H1 (cell line): Measurements from ENCODE around the gene DDR2. TPM values are rescaled to one million over a fixed set of nuclear protein-coding genes. Genes with fewer than 3 reads are reported as not detected.

ENCODE experiments used
- CTCF ChIA-PET: fragments of 300-600 bp; sonication (Branson Sonifier 250); formaldehyde crosslinking; loops from one replicate; lab custom pipeline; 2021; ENCODE audit not compliant: partially characterized antibody; lab: Charles Lee
- POLR2A ChIA-PET: fragments of 300-600 bp; sonication (Branson Sonifier 250); formaldehyde crosslinking; loops from one replicate; lab custom pipeline; 2021; ENCODE audit warnings: inconsistent platforms; ENCODE audit not compliant: partially characterized antibody; lab: Charles Lee
- DNase-seq, 2 experiments: peaks; one replicate each; pipeline versions ENCODE4 v3.0.0 to v3.0.0-alpha.2; 2010 to 2022; ENCODE audit warnings: low spot score in 2 of 2, low read depth in 1 of 2, mixed read lengths in 1 of 2
- FAIRE-seq: peaks from 2 replicates; lab custom pipeline; 2011; peaks lifted over from hg19 to GRCh38; lab: Jason Lieb, UNC
- H2AFZ ChIP-seq: 2 replicates; pipeline ENCODE4 v1.8.1; 2012; ENCODE audit warnings: low read length, inconsistent platforms
- H2AK5ac ChIP-seq: 2 replicates; pipeline ENCODE4 v1.6.1; 2013; ENCODE audit warnings: low read depth, low read length
- H2BK120ac ChIP-seq: replicated peaks from 2 replicates; pipeline ENCODE3; 2013; ENCODE audit warnings: low read depth, low read length, inconsistent platforms
- H2BK12ac ChIP-seq: 2 replicates; pipeline ENCODE4 v1.6.1; 2013; ENCODE audit warnings: low read depth, low read length
- H2BK15ac ChIP-seq: 2 replicates; pipeline ENCODE4 v1.6.1; 2013; ENCODE audit warnings: low read length
- H2BK20ac ChIP-seq: 2 replicates; pipeline ENCODE4 v1.6.1; 2013; ENCODE audit warnings: low read length
- H2BK5ac ChIP-seq: 2 replicates; pipeline ENCODE4 v1.6.1; 2013; ENCODE audit warnings: low read depth, low read length
- H3K14ac ChIP-seq: 2 replicates; pipeline ENCODE4 v1.6.1; 2013; ENCODE audit warnings: inconsistent platforms; ENCODE audit not compliant: insufficient read length
- H3K18ac ChIP-seq: 2 replicates; pipeline ENCODE4 v1.6.1; 2013; ENCODE audit warnings: low read length; ENCODE audit errors: extremely low read depth
- H3K23ac ChIP-seq: 2 replicates; pipeline ENCODE4 v1.6.1; 2013; ENCODE audit warnings: inconsistent platforms; ENCODE audit not compliant: insufficient read length
- H3K23me2 ChIP-seq: 2 replicates; pipeline ENCODE4 v1.6.1; 2013; ENCODE audit warnings: low read depth, low read length
- H3K27ac ChIP-seq: 2 replicates; pipeline ENCODE4 v1.6.1; 2011; ENCODE audit warnings: low read depth, low read length, inconsistent platforms
- H3K27me3 ChIP-seq, 4 experiments: replicated peaks in 1 of 4; 1 replicate in 1 of 4; 2 replicates in 3 of 4; pipeline versions ENCODE4 v1.6.1 to v1.8.1; 2011 to 2013; ENCODE audit warnings: low read length in 3 of 4, mild to moderate bottlenecking in 3 of 4, inconsistent platforms in 2 of 4, mixed read lengths in 2 of 4, moderate library complexity in 1 of 4; ENCODE audit not compliant: control insufficient read depth in 3 of 4, insufficient read depth in 3 of 4; ENCODE audit errors: extremely low read depth in 1 of 4
- H3K36me3 ChIP-seq, 4 experiments: 2 replicates each; pipeline versions ENCODE4 v1.6.1 to v1.8.1; 2011 to 2013; ENCODE audit warnings: mild to moderate bottlenecking in 4 of 4, low read length in 3 of 4, moderate library complexity in 2 of 4, control low read depth in 1 of 4, inconsistent platforms in 1 of 4; ENCODE audit not compliant: insufficient read depth in 4 of 4, control insufficient read depth in 2 of 4
- H3K4ac ChIP-seq: replicated peaks from 2 replicates; pipeline ENCODE3; 2013; ENCODE audit warnings: low read length, low read depth, mixed read lengths, inconsistent platforms; ENCODE audit not compliant: insufficient read length
- H3K4me1 ChIP-seq, 4 experiments: replicated peaks in 1 of 4; 1 replicate in 1 of 4; 2 replicates in 3 of 4; pipeline versions ENCODE4 v1.6.1 to v1.8.1; 2011 to 2013; ENCODE audit warnings: low read length in 3 of 4, inconsistent platforms in 2 of 4, mixed read lengths in 1 of 4; ENCODE audit not compliant: insufficient read depth in 4 of 4, control insufficient read depth in 3 of 4
- H3K4me2 ChIP-seq, 2 experiments: 2 replicates each; pipeline versions ENCODE4 v1.6.1 to v1.8.1; 2011 to 2013; ENCODE audit warnings: low read depth in 2 of 2, low read length in 2 of 2, control low read depth in 1 of 2, inconsistent platforms in 1 of 2, mild to moderate bottlenecking in 1 of 2; ENCODE audit not compliant: insufficient read depth in 1 of 2
- H3K4me3 ChIP-seq, 4 experiments: fragments of 200-600, 300-600 bp in 1 of 4; sonication (generic), shearing (Covaris generic), sonication (Bioruptor Twin) in 1 of 4; 2 replicates each; pipeline versions ENCODE4 v1.5.1 to v1.8.1; 2011 to 2016; ENCODE audit warnings: low read length in 4 of 4, low read depth in 3 of 4, control low read depth in 2 of 4, inconsistent platforms in 2 of 4, mild to moderate bottlenecking in 2 of 4, mixed read lengths in 1 of 4, moderate library complexity in 1 of 4; ENCODE audit not compliant: insufficient read depth in 2 of 4; ENCODE audit errors: extremely low read depth in 1 of 4
- H3K56ac ChIP-seq: replicated peaks from 2 replicates; pipeline ENCODE3; 2013; ENCODE audit warnings: low read depth, mild to moderate bottlenecking, mixed read lengths, low read length, inconsistent platforms; ENCODE audit not compliant: insufficient read length
- H3K79me1 ChIP-seq: 2 replicates; pipeline ENCODE4 v1.6.1; 2013; ENCODE audit warnings: low read depth, low read length, control low read depth
- H3K79me2 ChIP-seq, 2 experiments: 2 replicates each; pipeline versions ENCODE4 v1.6.1 to v1.8.1; 2012 to 2013; ENCODE audit warnings: low read length in 2 of 2, mild to moderate bottlenecking in 2 of 2, inconsistent platforms in 1 of 2; ENCODE audit not compliant: insufficient read depth in 2 of 2, control insufficient read depth in 1 of 2
- H3K9ac ChIP-seq, 4 experiments: replicated peaks in 1 of 4; 1 replicate in 1 of 4; 2 replicates in 3 of 4; pipeline versions ENCODE4 v1.6.1 to v1.8.1; 2011 to 2013; ENCODE audit warnings: low read depth in 3 of 4, low read length in 3 of 4, control low read depth in 2 of 4, mild to moderate bottlenecking in 2 of 4, moderate library complexity in 2 of 4, inconsistent platforms in 1 of 4; ENCODE audit errors: extremely low read depth in 1 of 4
- H3K9me3 ChIP-seq, 2 experiments: 2 replicates each; pipeline versions ENCODE4 v1.6.1 to v1.8.1; 2012 to 2013; ENCODE audit warnings: mild to moderate bottlenecking in 2 of 2, moderate library complexity in 2 of 2, control low read depth in 1 of 2, inconsistent platforms in 1 of 2, low read depth in 1 of 2, low read length in 1 of 2, mixed read lengths in 1 of 2; ENCODE audit not compliant: insufficient read depth in 2 of 2
- H4K20me1 ChIP-seq, 2 experiments: replicated peaks in 1 of 2; 2 replicates each; pipeline versions ENCODE3 to v1.8.1; 2011 to 2013; ENCODE audit warnings: inconsistent platforms in 2 of 2, low read length in 2 of 2, mild to moderate bottlenecking in 1 of 2; ENCODE audit not compliant: insufficient read depth in 2 of 2, control insufficient read depth in 1 of 2
- H4K5ac ChIP-seq: 2 replicates; pipeline ENCODE4 v1.6.1; 2013; ENCODE audit warnings: low read length, low read depth, mixed read lengths, inconsistent platforms; ENCODE audit not compliant: insufficient read length
- H4K8ac ChIP-seq: 2 replicates; pipeline ENCODE4 v1.8.0; 2013; ENCODE audit warnings: mild to moderate bottlenecking, moderate library complexity, low read length, inconsistent platforms; ENCODE audit not compliant: insufficient read depth; ENCODE audit errors: extremely low read depth
- H4K91ac ChIP-seq: replicated peaks from 2 replicates; pipeline ENCODE3; 2013; ENCODE audit warnings: low read length, mixed read lengths, inconsistent platforms; ENCODE audit not compliant: insufficient read length
- ASH2L ChIP-seq: fragments of 200-600, 300-600 bp; sonication (generic); IDR thresholded peaks from one replicate; pipeline ENCODE4 v1.7.1; 2017; ENCODE audit warnings: low read length
- BCL11A ChIP-seq, 2 experiments: IDR thresholded peaks; one replicate each; pipeline ENCODE4 v1.6.1; 2011; ENCODE audit warnings: low read depth in 2 of 2, low read length in 2 of 2, mild to moderate bottlenecking in 2 of 2
- CEBPB ChIP-seq: IDR thresholded peaks from 2 replicates; pipeline ENCODE4 v1.6.1; 2012; ENCODE audit warnings: low read depth, low read length
- CHD2 ChIP-seq: IDR thresholded peaks from 2 replicates; pipeline ENCODE4 v1.6.1; 2012; ENCODE audit warnings: low read length, improper control_type of control experiment
- CTBP2 ChIP-seq: IDR thresholded peaks from 2 replicates; pipeline ENCODE4 v1.7.0; 2011; ENCODE audit warnings: borderline replicate concordance, mild to moderate bottlenecking, moderate library complexity, mixed read lengths, low read length; ENCODE audit not compliant: insufficient read depth, insufficient read length
- EP300 ChIP-seq, 2 experiments: IDR thresholded peaks; 1 replicate in 1 of 2; 2 replicates in 1 of 2; pipeline ENCODE4 v1.6.1; 2011 to 2012; ENCODE audit warnings: low read depth in 2 of 2, low read length in 2 of 2, mild to moderate bottlenecking in 2 of 2, borderline replicate concordance in 1 of 2, inconsistent platforms in 1 of 2, moderate library complexity in 1 of 2
- EZH2 ChIP-seq: fragments of 200-600 bp; sonication (generic); IDR thresholded peaks from 2 replicates; pipeline ENCODE4 v1.7.1; 2012; ENCODE audit warnings: low read depth, mild to moderate bottlenecking, moderate library complexity, low read length, inconsistent platforms; ENCODE audit not compliant: severe bottlenecking
- FOSL1 ChIP-seq: IDR thresholded peaks from 2 replicates; pipeline ENCODE4 v1.6.1; 2011; ENCODE audit warnings: mild to moderate bottlenecking, low read depth, low read length, moderate library complexity; ENCODE audit not compliant: insufficient read depth
- RNF2 ChIP-seq: fragments of 200-900, 300-1000 bp; sonication (generic); IDR thresholded peaks from 2 replicates; pipeline ENCODE4 v1.7.1; 2016; ENCODE audit warnings: borderline replicate concordance, low read depth, mild to moderate bottlenecking, antibody characterized with exemption, low read length; ENCODE audit not compliant: poor library complexity, severe bottlenecking; ENCODE audit errors: missing control alignments
- SAP30 ChIP-seq: fragments of 300-600 bp; sonication (generic); IDR thresholded peaks from 2 replicates; pipeline ENCODE4 v1.7.1; 2012; ENCODE audit warnings: low read length, moderate library complexity, mild to moderate bottlenecking, inconsistent platforms; ENCODE audit not compliant: insufficient read depth, insufficient replicate concordance
- SIN3A ChIP-seq, 2 experiments: IDR thresholded peaks in 1 of 2; conservative IDR thresholded peaks in 1 of 2; 2 replicates each; pipeline ENCODE4 v1.6.1; 2011 to 2012; ENCODE audit warnings: low read length in 2 of 2, improper control_type of control experiment in 1 of 2, low read depth in 1 of 2, mild to moderate bottlenecking in 1 of 2
- SP4 ChIP-seq: IDR thresholded peaks from 2 replicates; pipeline ENCODE4 v1.6.1; 2012; ENCODE audit warnings: low read length, inconsistent platforms
- YY1 ChIP-seq: IDR thresholded peaks from 2 replicates; pipeline ENCODE4 v1.6.1; 2011; ENCODE audit warnings: low read depth, mild to moderate bottlenecking, low read length
- ZNF274 ChIP-seq: IDR thresholded peaks from 2 replicates; pipeline ENCODE4 v1.7.0; 2012; ENCODE audit warnings: low read length, borderline replicate concordance; ENCODE audit errors: extremely low read depth
- WGBS, 2 experiments: shearing (Covaris generic) in 1 of 2; methylation state at CpG; one replicate each; pipeline versions ENCODE4 v1.1.6 to v1.1.7; 2013 to 2015; ENCODE audit warnings: low lambda C conversion rate in 2 of 2, mixed read lengths in 2 of 2, inconsistent platforms in 1 of 2, low coverage in 1 of 2, missing lambda C conversion rate in 1 of 2; ENCODE audit not compliant: insufficient replicate concordance in 2 of 2, insufficient coverage in 1 of 2, insufficient read length in 1 of 2; ENCODE audit errors: extremely low coverage in 1 of 2, missing lambda C conversion rate in 1 of 2; 5-methylcytosine and 5-hydroxymethylcytosine counted together
- polyA plus RNA-seq, 7 experiments: library from polyadenylated mRNA; depleted of rRNA in 3 of 7; stranded (reverse) in 5 of 7; unstranded in 2 of 7; fragments of >200 nt in 5 of 7; fragments of 200-250 nt in 2 of 7; gene quantifications; 1 replicate in 5 of 7; 2 replicates in 1 of 7; 4 replicates in 1 of 7; pipeline versions ENCODE4 v1.2.1 to v1.2.3, GENCODE V29; 2011 to 2013; ENCODE audit warnings: missing spikeins in 2 of 7, mixed read lengths in 2 of 7
- total RNA-seq: library from RNA; stranded (reverse); fragmentation: NEBNext Ultra II Directional; extraction: Animal tissue kit (Norgen Biotek cat#: 25700); gene quantifications from 2 replicates; pipeline ENCODE4 v1.2.1, GENCODE V29; 2021

DDR2 gene
- total and polyA plus RNA-seq, 2 of the 8 experiments (the other 6 are each of a cell fraction or from before 2014, with no cell fraction given): 1.00 to 2.1 TPM

DNA sequence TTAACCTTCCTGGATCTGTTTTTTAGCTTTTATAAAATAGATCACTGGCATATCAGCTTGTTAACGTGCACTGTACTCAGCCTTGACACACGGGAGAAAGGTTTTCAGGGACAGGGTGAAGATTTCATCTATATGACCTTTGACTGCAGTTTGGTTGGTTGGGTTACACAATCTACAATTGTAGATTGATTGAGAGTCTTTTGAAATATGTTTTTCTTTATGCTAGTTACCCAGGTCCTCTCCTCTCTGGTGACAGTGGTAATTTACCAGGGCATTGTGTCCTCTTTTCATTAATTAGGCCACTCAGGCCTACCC is 48.8 kb downstream of the DDR2 start:
- H3K23me2 ChIP-seq: no peaks in the 10 kb centered on the region
- H2BK5ac ChIP-seq: no peak overlapping the region
- no peak overlapping the region for H3K4me3 ChIP-seq
- no peak overlapping the region for H2BK15ac ChIP-seq
- H3K4me1 ChIP-seq: no peaks in the 10 kb centered on the region
- H3K18ac ChIP-seq: no peak overlapping the region
- H4K91ac ChIP-seq: no peak overlapping the region
- H4K8ac ChIP-seq: no peak overlapping the region
- H4K5ac ChIP-seq: no peak overlapping the region
- ChIA-PET CTCF (interaction anchor here (1.5 kb wide), 1 partner anchor 19 kb away, joined by 4 read pairs; no protein-coding TSS in a partner anchor), POLR2A (no interaction called here)
- no peak overlapping the region for H3K27ac ChIP-seq
- no peak overlapping the region for H3K4ac ChIP-seq
- no peaks in the 10 kb centered on the region for H3K27me3 ChIP-seq
- no peak overlapping the region for H2BK20ac ChIP-seq
- no peak overlapping the region for H2BK12ac ChIP-seq
- H3K79me1 ChIP-seq: no peaks in the 10 kb centered on the region
- no peak overlapping the region for H3K14ac ChIP-seq
- FAIRE-seq (no peak), DNase-seq (no peak)
- no peak overlapping the region for H3K4me2 ChIP-seq
- no peak overlapping the region for H2AFZ ChIP-seq
- H4K20me1 ChIP-seq: no peaks in the 10 kb centered on the region
- TF ChIP-seq SP4 (no peak), RNF2 (no peak), CHD2 (no peak), ASH2L (no peak), EZH2 (no peak), CTBP2 (no peak), BCL11A (IDR thresholded peaks at IDR 0.05; ENCODE audit: low read depth in 2 of 2, low read length in 2 of 2) (no peak), ZNF274 (no peak), SIN3A (conservative IDR thresholded peaks at IDR 0.05 in 1 of 2, IDR thresholded peaks at IDR 0.05 in 1 of 2; ENCODE audit: low read depth in 1 of 2, low read length in 2 of 2) (no peak), SAP30 (no peak), YY1 (no peak), CEBPB (no peak), FOSL1 (no peak), EP300 (IDR thresholded peaks at IDR 0.05; ENCODE audit: borderline replicate concordance in 1 of 2, low read depth in 2 of 2, low read length in 2 of 2) (no peak)
- no peaks in the 10 kb centered on the region for H3K79me2 ChIP-seq
- no peaks in the 10 kb centered on the region for H3K36me3 ChIP-seq
- 90% methylated on average over 2 of the region's 2 CpGs; no CpG with 5 or more reads in 1 of the 2 experiments for WGBS, 2 experiments
- no peak overlapping the region for H3K56ac ChIP-seq
- H3K9me3 ChIP-seq: no peaks in the 10 kb centered on the region
- no peak overlapping the region for H2BK120ac ChIP-seq
- no peak overlapping the region for H3K23ac ChIP-seq
- no peak overlapping the region for H2AK5ac ChIP-seq
- H3K9ac ChIP-seq: no peak overlapping the region
